Esophagus squamous epithelium (tissue), 5 donors: ENCODE data around the gene HERC5. TPM values are rescaled to one million over a fixed set of nuclear protein-coding genes. Genes with fewer than 3 reads are reported as not detected.

Source experiments
- DNase-seq: peaks from one replicate; lab custom pipeline; 2025; lab: John Stamatoyannopoulos, UW
- H3K27ac ChIP-seq, 4 donors: fragments of 200-600 bp; sonication (generic); one replicate each; pipeline ENCODE4 v1.5.1; 2016 to 2019; ENCODE audit warnings: mild to moderate bottlenecking in 1 of 4
- H3K27me3 ChIP-seq, 4 donors: fragments of 200-600 bp; sonication (generic); 1 replicate in 3 of 4; 2 replicates in 1 of 4; pipeline versions ENCODE4 v1.5.1 to v1.6.0; 2017 to 2021; ENCODE audit warnings: antibody characterized with exemption in 1 of 4
- H3K36me3 ChIP-seq, 3 donors: fragments of 200-600 bp; sonication (generic); one replicate each; pipeline ENCODE4 v1.5.1; 2016 to 2019
- H3K4me1 ChIP-seq, 3 donors: fragments of 200-600 bp; sonication (generic); one replicate each; pipeline ENCODE4 v1.5.1; 2017 to 2019
- H3K4me3 ChIP-seq, 4 donors: fragments of 200-600 bp; sonication (generic); 1 replicate in 3 of 4; 2 replicates in 1 of 4; pipeline ENCODE4 v1.5.1; 2016 to 2019; ENCODE audit warnings: mild to moderate bottlenecking in 2 of 4, moderate library complexity in 1 of 4
- H3K9me3 ChIP-seq, 3 donors: fragments of 200-600 bp; sonication (generic); one replicate each; pipeline ENCODE4 v1.5.1; 2016 to 2019
- CTCF ChIP-seq, 6 experiments: fragments of 450-650 bp in 4 of 6; fragments of 200-600 bp in 2 of 6; sonication (generic) in 2 of 6; IDR thresholded peaks; one replicate each; pipeline ENCODE4 v1.5.1; 2016 to 2019; ENCODE audit warnings: antibody characterized with exemption in 6 of 6, mild to moderate bottlenecking in 4 of 6, moderate library complexity in 4 of 6
- POLR2A ChIP-seq, 4 donors: fragments of 450-650 bp; IDR thresholded peaks; one replicate each; pipeline ENCODE4 v1.6.1; 2017; ENCODE audit warnings: antibody characterized with exemption in 4 of 4, mild to moderate bottlenecking in 4 of 4, moderate library complexity in 3 of 4
- WGBS, 2 donors: methylation state at CpG; one replicate each; pipeline ENCODE4 v1.1.5; 2018; 5-methylcytosine and 5-hydroxymethylcytosine counted together
- intact Hi-C: fragments of 100-400 bp; cut with DNase I; formaldehyde crosslinking; loops from one replicate; pipeline ENCODE4 v1.15.0; 2022
- total RNA-seq, 4 donors: library from RNA; depleted of rRNA; stranded (reverse); fragments of >200 nt; gene quantifications; one replicate each; pipeline ENCODE4 v1.1.0, GENCODE V29; 2016
- donor health status: DM: yes; HTN: yes; CAD: no.

Gene HERC5
- total RNA-seq, 4 donors from 2014 or later: 0.08 to 4.2 (median 1.7) TPM

- WGBS, 2 donors: 86 to 92% methylated on average over 4 of the region's 4 CpGs
- no peak overlapping the region for H3K4me3 ChIP-seq
- DNase-seq: no peak
- no peak for TF ChIP-seq POLR2A (IDR thresholded peaks at IDR 0.05)
- no peak for TF ChIP-seq CTCF (IDR thresholded peaks at IDR 0.05)
- no peak overlapping the region for H3K27ac ChIP-seq
- intact Hi-C loops: no loop called here
- no peaks in the 10 kb centered on the region for H3K4me1 ChIP-seq
- no peaks in the 10 kb centered on the region for H3K9me3 ChIP-seq
- peaks cover 0 to 82% (median 0%) of the 10 kb centered on the region in 3 donors for H3K36me3 ChIP-seq
- no peaks in the 10 kb centered on the region for H3K27me3 ChIP-seq
Observed at GRCh38 chr4:88414755-88415154, 42.2 kb upstream of the HERC5 start.

- intact Hi-C loops: no loop called here
- DNase-seq: no peak
- H3K36me3 ChIP-seq: peaks cover 0 to 70% (median 0%) of the 10 kb centered on the region in 3 donors
- no peaks in the 10 kb centered on the region for H3K27me3 ChIP-seq
- H3K4me3 ChIP-seq: no peak overlapping the region
- H3K4me1 ChIP-seq: no peaks in the 10 kb centered on the region
- 78% methylated on average over 2 of the region's 2 CpGs for WGBS, 2 donors
- no peaks in the 10 kb centered on the region for H3K9me3 ChIP-seq
- no peak overlapping the region for H3K27ac ChIP-seq
- TF ChIP-seq POLR2A (IDR thresholded peaks at IDR 0.05) (no peak), CTCF (IDR thresholded peaks at IDR 0.05) (no peak)
Observed at GRCh38 chr4:88415982-88416381, 40.9 kb upstream of the HERC5 start.

- no peak for TF ChIP-seq POLR2A (IDR thresholded peaks at IDR 0.05)
- no peak for TF ChIP-seq CTCF (IDR thresholded peaks at IDR 0.05)
- Histone ChIP-seq H3K4me3 (no peak overlapping the region), H3K36me3 (peaks cover 0 to 48% (median 0%) of the 10 kb centered on the region in 3 donors), H3K27ac (no peak overlapping the region), H3K27me3 (no peaks in the 10 kb centered on the region), H3K4me1 (no peaks in the 10 kb centered on the region), H3K9me3 (no peaks in the 10 kb centered on the region)
- 58 to 86% methylated on average over 3 of the region's 3 CpGs for WGBS, 2 donors
- DNase-seq: no peak
- intact Hi-C loops: no loop called here
Observed at GRCh38 chr4:88418411-88418810, 38.5 kb upstream of the HERC5 start.

DNA sequence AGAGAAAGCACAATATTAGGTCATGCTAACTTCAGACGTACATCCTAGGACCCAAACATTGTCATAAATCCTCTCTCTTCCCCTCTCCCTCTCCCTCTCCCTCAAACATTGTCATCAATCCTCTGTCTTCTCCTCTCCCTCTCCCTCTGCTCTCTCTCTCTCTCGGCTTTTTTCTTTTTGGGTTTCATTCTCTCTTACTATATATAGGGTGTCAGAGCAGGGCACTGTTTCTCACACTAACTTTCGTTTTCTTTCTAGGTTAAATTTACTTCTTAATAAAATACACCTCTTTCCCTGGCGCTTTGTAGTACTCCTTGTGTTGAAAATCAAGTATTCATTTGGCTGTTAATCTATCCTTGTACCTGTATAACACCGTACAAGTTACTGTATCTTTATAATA is 37.0 kb upstream of the HERC5 start:
- DNase-seq: no peak
- Histone ChIP-seq H3K27ac (no peak overlapping the region), H3K4me1 (no peaks in the 10 kb centered on the region), H3K36me3 (peaks cover 0 to 44% (median 0%) of the 10 kb centered on the region in 3 donors), H3K9me3 (no peaks in the 10 kb centered on the region), H3K4me3 (no peak overlapping the region), H3K27me3 (no peaks in the 10 kb centered on the region)
- intact Hi-C loops: no loop called here
- no peak for TF ChIP-seq CTCF (IDR thresholded peaks at IDR 0.05)
- TF ChIP-seq POLR2A (IDR thresholded peaks at IDR 0.05): no peak
- 78 to 83% methylated on average over 5 of the region's 5 CpGs for WGBS, 2 donors

- Histone ChIP-seq H3K9me3 (no peaks in the 10 kb centered on the region), H3K27me3 (no peaks in the 10 kb centered on the region), H3K36me3 (peaks cover 0 to 43% (median 0%) of the 10 kb centered on the region in 3 donors), H3K4me3 (no peak overlapping the region), H3K4me1 (no peaks in the 10 kb centered on the region), H3K27ac (no peak overlapping the region)
- intact Hi-C loops: no loop called here
- DNase-seq: no peak
- WGBS, 2 donors: 96 to 97% methylated on average over 1 of the region's 1 CpG
- TF ChIP-seq POLR2A (IDR thresholded peaks at IDR 0.05) (no peak), CTCF (IDR thresholded peaks at IDR 0.05) (no peak)
Observed at GRCh38 chr4:88420844-88421243, 36.1 kb upstream of the HERC5 start.
